Bone marrow (tissue), 2 donors: ENCODE measurements around the gene FBXO2.
"Not testable (repeated sequence)": the region's sequence is repeated elsewhere in the genome, so short reads cannot be mapped to it uniquely, and the experiment has no call there.

Experiments used
- DNase-seq, 2 donors: peaks; one replicate each; lab custom pipeline; 2025; lab: John Stamatoyannopoulos, UW

Gene FBXO2

DNA sequence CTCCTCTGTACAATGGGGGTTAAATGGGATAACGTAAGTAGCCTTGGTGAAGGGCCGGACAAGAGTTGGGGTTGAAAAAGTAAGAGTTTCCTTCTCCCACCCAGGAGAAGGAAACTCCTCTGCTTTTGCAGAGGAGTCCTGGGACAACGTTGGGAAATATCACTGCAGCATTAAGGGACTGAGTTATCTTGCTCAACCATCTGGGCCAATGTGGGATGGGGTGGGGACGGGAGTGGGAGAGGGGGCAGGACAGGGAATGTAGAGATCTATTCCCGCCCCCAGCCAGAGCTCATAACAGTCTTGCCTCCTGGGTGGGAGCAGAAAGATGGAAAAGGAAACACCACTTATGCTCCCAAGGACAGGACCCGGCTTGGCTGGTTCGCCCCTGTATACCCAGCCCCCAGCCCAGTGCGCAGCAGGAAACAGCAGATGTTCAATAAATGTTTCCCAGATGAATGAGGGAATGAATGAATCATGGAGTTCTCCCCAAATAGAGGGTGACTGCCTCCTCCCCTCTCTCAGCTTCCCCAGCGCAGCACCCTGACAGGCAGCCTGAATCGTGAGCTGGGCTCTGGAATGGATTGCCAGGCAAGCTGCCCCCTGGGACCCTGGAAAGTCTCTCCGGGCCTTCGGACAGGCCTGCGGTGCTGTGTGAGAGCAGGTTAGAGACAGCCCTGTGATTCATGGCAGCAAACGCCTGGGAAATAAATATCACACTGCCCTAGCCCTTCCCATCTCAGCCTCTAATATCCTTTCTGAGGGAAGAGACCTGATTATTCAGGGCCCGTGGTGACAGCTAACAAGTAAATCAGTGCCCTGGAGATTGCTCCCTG is 24.8 kb downstream of the FBXO2 start:
- DNase-seq: no peak

DNA sequence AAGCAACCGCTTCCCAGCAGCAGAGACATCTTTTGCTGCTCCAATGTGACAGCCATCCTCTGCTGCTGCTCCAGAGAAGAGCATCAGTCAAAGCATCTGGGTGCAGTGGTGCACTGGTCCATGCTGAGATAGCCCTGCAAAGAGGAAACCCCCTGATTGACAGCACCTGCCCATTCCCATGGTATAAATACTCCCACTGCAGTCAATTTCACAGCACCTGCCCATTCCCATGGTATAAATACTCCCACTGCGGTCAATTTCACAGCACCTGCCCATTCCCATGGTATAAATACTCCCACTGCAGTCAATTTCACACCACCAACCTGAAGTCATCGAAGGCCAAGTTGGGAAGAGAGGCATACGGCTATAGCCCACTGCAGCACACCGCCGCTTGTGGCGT is 25.5 kb downstream of the FBXO2 start:
- DNase-seq: no peak

DNA sequence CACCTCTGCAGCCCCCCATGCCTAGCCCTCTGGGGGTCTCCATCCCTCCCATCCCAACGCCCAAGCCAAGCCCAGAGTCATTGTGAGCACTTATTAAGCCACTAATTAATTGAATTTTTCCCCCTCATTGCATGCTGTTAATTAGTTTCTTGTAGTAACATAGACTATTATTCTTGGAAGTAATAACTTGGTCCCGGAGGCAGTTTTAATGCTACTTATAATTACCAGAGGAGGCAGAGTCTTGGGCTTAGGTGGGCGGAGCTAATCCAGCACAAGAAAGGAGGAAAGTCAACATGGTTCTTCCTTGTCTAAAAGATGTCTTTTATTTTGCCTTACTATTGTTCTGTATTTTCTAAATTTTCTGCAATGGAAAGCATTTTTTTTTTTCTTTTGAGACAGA is 27.7 kb downstream of the FBXO2 start:
- DNase-seq: no peak

DNA sequence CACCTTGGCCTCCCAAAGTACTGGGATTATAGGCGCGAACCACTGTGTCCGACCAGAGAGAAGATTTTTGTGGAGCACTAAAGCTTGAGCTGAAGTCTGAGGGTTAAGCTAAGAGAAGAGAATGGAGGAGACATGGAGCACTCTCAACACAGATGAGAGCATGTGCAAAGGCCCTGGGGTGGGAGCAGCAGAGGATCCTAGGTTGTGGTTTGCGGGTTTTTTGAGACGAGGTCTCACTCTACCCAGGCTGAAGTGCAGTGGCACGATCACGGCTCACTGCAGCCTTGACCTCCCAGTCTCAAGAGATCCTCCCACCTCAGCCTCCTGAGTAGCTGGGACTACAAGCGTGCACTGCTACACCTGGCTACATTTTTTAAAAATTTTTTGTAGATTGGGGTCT is 30.5 kb downstream of the FBXO2 start:
- no peak for DNase-seq

DNA sequence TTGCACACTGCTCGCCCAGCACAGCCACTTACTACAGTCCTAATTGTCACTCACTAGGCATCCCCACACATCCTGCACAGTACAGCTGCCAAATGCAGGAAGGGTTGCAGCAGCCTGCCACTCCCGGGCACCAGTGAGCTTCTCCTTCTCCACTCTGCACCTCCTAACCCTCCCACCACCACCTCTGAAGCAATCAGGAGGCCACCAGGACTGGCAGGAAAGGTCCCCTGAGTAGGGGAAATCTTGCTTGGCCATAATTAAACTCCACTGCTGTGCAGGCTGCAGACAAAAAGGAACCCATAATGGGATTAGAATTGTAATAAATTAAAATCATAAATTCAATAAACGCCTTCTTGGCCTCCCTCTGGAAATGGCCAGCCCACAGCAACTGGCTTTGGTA is 31.8 kb downstream of the FBXO2 start:
- DNase-seq: no peak

DNA sequence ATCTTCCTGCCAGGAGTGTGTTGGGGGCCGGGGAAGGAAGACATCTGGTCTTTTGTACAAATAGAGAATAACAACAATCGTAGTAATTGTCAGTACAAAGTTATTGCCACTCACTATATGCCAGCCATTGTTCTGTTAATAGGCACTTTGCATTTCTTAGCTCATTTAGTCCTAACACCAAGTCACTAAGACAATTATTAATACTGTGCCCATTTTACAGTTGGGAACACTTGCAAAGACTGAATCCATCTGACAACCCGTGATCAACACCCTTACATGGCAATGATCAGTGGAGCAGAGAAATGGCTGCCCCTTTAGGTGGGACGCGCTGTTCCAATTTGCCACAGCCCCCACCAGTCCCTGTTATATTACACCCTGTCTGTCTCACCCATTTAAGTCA is 33.3 kb downstream of the FBXO2 start:
- DNase-seq: no peak

DNA sequence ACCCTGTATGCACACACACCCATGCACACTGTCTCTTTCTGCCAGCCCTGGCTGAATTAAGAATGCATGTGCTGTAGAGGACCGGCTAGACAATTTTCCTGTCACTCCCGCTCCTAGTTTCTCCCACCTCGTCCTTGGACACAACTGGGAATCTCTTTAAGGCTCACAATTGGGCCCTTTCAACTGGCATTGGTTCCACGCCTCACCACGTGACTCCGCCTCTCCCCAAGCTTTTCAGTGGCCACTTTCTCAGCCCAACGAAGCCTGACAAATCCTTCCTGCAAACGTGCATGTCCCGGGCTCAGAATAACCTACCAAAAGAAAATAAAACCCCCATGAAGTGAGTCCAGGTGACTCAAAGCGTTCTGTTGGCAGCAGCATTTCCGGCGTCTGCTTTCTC is 33.8 kb downstream of the FBXO2 start:
- DNase-seq: no peak

DNA sequence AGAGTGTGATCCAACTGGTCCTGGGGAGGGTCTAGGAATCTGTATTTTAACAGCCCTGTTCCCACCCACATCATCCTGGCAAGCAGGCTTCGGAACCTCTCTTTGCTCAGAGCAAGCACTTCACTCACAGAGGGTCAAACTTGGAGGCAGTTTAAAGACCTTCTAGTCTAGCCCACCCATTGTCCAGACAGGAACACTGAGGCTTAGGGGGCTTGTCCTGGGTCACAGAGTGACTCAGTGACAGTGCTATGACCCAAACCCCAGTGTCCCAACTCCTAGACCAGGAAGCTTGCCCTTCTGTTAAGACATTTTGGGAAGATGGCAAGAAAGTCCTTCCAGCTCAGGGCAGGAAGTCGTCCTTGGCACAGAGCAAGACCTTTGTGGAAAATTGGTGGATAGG is 36.5 kb downstream of the FBXO2 start:
- no peak for DNase-seq

DNA sequence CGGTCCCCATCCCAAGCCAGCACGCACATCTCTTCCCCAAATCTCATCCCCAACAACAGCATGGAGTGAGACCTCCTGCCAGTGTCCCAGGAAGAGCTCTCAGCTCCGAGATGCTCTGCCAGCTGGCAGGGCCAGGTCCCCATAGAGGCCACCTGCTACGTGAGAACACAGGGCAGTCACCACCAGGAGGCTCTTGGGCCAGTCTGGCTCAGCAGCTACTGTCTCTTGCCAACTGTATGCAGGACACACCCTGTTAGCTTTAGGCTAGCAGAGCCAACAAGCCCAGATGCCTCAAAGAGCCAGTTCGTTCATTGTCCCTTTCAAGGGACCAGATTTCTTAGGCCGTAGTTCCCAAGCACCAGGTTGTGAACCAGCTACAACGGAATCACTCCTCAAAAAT is 36.9 kb downstream of the FBXO2 start:
- DNase-seq: no peak

DNA sequence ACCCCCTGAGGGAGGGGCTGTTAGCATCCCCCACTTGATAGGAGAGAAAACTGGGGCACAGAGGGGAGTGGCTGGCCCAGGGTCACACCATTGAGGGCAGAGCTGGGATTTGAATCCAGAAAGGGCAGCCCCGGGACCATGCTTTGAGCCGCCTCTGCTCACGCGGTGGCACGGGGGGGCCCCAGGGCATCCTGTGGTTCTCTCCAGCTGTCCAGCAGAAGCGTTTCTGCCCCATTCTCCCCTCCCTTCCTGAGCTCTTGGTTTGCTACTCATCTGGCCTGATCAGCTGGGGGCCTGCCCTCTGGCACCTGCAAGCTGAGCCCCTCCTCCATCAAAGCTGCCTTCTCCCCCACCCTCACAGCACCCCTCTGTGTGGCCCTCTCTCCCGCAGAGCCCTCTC is 37.5 kb downstream of the FBXO2 start:
- no peak for DNase-seq

DNA sequence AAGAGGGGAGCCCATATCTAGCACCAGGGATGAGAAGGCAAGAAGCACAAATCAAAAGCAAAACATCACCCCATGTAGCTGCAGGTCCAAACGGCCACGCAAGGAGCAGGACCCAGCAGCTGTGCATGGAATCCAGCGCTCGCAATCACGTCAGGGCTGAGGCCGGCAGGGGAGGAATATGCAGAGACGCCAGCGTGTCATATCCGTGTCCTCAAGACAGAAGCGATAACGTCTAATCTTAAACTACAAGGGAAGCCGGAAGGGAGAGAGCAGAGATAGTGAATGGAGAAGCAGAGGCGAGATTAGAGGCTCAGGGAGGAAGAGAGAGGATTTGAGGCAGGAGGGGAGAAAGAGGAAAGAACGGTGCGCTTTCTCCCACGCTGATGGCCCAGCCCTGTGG is 39.1 kb downstream of the FBXO2 start:
- no peak for DNase-seq

DNA sequence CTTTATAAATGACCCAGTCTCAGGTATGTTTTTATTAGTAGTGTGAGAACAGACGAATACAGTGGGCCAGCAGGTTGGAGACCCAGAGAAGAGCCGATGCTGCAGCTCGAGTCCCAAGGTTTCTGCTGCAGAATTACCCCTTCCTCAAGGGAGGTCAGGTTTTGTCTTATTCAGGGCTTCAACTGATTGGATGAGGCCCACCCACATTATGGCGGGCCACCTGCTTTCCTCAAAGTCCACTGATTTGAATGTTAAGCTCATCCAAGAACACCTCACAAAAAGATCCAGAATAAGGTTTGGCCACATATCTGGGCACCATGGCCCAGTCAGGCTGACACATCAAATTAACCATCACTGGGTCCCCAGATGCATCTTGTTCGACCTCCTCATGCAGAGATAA is 40.9 kb downstream of the FBXO2 start:
- no peak for DNase-seq

DNA sequence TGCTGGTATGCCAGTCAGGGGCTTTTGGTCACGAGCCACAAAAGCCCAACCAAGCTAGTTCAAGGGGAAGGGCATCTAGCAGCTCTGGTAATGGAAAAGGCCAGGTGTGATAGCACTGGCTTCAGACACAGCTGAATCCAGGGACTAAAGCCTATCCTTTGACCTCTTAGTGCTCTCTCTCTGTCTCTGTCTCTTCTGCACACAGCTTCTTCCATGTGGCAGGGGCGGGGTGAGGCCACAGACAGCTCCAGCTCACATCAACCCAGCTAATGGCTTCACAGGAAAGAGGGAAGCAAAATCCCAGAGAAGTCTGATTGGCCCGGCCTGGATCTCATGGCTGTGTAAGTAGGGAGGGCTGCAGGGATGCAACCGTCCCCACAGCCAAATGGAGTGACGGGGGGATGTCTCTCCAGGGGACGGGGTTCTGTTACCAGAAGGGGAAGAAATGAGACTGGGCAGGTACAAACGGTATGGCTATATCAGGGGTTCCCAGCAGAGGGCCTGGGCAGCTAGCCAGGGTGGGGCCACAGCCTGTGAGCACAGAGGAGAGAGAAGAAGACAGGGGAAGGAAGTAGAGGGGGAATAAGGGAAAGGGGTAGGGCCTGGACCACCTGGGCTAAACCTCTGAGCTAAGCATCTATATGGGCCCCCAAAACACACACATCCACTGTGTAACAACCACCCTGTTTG is 42.4 kb downstream of the FBXO2 start:
- DNase-seq: no peak

DNA sequence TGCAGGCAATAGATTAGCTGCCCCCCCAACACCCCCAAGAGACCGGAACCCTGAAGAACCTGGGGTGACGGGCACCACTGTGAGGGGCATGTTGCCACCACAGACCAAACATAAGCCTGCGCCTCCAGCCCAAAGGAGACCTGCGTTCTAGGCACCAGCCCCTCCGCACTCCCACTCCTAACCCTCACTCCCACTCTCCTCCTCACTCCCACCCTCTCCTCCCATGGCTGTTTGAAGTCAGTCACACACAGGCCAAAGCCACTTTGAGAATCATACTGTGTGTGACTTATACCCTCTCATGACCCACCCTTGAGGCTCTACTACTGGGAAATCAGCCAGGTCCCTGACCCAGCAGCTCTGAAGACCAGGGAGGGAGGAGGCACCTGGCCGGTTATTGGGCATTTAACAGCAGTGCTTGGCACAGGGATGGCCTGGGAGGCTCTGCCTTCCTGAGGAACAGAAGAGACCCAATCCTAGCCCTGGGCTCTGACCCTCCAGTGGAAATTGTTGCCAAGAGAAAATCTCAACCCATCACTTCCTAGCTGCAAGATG is 43.5 kb downstream of the FBXO2 start:
- no peak for DNase-seq

DNA sequence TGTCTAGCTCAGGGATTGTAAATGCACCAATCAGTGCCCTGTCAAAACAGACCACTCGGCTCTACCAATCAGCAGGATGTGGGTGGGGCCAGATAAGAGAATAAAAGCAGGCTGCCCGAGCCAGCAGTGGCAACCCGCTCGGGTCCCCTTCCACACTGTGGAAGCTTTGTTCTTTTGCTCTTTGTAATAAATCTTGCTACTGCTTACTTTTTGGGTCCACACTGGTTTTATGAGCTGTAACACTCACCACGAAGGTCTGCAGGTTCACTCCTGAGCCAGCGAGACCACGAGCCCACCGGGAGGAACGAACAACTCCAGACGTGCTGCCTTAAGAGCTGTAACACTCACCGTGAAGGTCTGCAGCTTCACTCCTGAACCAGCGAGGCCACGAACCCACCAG is 44.9 kb downstream of the FBXO2 start:
- DNase-seq: not testable (repeated sequence)

DNA sequence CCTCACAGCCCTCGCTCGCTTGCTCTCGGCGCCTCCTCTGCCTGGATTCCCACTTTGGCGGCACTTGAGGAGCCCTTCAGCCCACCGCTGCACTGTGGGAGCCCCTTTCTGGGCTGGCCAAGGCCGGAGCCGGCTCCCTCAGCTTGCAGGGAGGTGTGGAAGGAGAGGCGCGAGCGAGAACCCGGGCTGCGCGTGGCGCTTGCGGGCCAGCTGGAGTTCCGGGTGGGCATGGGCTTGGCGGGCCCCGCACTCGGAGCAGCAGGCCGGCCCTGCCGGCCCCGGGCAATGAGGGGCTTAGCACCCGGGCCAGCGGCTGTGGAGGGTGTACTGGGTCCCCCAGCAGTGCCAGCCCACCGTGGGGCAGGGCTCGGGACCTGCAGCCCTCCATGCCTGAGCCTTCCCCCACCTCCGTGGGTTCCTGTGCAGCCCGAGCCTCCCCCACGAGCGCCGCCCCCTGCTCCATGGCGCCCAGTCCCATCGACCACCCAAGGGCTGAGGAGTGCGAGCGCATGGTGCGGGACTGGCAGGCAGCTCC is 45.6 kb downstream of the FBXO2 start:
- DNase-seq: not testable (repeated sequence)

DNA sequence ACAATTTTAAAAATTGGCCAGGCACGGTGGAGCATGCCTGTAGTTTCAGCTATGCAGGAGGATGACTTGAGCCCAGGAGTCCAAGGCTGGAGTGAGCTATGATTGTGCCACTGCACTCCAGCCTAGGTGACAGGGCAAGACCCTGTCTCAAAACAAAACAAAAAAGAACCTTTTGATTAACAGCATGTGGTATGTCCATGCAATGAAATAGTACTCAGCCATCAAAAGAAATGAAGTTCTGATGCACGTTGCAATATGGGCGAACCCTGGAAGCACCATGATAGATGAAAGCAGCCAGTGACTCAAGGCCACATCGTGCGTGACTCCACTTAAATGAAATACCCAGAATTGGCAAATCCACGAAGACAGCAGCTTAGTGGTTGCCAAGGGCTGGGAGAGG is 47.5 kb downstream of the FBXO2 start:
- no peak for DNase-seq

DNA sequence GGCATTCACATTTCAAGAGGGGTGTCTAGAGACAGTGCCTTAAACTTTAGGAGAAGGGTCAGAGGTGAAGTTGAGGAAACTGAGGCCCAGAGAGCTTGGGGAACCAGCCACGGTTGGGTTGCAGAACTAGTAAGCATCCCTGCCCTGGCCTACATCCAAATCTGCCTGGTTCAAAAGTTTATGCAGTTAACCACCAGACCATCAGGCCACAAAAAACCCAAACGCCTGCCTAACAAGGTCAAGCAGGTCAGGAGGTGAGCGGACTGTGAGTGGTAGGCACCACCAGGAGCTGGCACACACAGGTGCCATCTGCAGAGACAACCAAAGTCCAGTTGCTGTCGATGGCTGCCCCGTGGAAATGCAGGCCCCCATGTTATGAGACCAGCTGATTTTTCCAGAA is 51.2 kb downstream of the FBXO2 start:
- no peak for DNase-seq

DNA sequence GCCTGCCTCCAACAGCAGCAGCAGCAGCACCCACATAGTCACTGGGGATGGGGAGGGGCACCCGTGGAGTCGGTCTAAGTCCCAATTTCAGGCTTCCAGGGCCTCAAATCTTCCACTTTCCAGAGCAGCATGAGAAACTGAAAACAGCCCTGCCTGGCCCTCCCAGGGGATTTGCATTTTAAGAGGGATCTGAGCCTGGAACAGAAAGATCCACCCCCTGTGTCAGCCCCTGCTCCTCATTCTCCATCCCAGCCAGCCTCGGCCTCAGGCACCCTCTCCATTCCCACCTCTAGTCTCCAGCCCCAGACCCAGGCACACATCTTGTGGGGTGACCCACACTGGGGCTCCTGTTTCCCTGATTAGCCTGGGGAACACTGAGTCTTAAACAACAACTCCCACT is 51.8 kb downstream of the FBXO2 start:
- DNase-seq: no peak

DNA sequence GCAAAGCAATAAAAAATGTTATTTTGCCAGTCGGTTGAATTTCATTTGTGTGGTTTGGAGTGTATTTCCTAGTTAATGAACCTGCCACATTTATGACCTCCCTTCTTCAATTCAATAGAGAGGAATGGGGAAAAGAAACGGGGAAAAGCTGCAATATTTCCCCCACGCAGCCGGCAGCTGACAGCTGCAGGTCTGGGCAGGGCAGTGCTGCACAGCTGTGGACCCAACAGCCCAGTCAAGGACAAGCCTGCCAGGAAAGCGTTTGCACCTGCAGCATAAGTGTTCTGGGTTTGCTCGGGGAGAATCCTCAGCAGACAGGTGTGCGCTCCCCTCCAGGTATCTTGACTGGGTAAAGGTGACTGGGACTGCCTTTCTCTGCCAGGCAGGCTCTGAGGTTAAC is 53.4 kb downstream of the FBXO2 start:
- no peak for DNase-seq

DNA sequence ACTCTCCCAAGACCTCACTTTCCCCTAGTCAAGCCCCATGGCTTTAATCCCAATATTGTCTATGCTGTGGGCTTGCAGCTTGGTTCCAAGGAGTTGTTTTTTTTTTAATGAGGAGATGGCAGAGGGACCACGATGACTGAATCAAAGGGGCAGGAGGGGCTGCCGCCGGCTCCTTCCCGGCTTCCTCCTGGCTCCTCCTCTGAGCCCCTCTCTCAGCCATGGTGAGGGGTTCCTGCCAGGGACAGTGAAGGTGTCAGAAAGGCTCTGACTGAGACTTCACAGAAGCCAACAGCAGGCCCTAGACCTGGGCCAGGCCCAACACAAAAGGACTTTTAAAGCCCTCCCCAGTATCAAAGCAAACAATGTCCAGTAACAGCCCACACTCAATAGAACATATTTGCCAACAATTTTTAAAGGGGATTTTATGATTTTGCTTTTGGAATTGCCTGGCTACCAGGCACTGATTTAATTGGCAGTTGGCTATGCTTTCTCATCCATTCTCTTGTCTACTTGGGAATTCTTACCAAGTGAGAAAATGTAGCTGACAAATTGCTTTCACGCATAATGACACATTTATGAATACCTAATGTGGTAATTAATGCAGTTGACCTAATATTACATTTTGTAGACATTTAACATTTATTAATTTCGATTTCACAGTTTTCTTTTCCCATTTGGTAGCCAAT is 54.2 kb downstream of the FBXO2 start:
- no peak for DNase-seq

DNA sequence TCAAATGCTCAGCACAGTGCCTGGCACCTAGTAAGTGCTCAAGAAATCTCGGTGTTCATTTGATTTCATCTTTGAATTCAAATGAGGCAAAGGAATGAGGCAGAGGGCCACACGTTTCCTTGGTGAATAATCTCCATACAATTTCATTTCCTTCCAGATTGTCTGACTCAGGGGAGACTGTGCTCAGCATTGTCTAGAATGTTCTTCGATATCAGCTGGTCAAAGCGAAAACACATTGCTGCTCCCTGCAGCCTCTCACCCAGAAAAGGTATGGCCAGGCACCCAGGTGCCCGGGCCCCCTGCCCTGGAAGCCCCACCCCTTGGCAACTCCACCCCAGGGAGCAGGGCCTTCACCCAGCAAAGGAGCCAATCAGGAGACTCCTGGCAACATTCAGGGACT is 55.8 kb downstream of the FBXO2 start:
- no peak for DNase-seq
